ENCODE measurements around the gene CDK15. TPM values are rescaled to one million over a fixed set of nuclear protein-coding genes. Genes with fewer than 3 reads are reported as not detected.

Gene CDK15
- total RNA-seq, 1 donor from 2014 or later: 0.21 TPM

DNA sequence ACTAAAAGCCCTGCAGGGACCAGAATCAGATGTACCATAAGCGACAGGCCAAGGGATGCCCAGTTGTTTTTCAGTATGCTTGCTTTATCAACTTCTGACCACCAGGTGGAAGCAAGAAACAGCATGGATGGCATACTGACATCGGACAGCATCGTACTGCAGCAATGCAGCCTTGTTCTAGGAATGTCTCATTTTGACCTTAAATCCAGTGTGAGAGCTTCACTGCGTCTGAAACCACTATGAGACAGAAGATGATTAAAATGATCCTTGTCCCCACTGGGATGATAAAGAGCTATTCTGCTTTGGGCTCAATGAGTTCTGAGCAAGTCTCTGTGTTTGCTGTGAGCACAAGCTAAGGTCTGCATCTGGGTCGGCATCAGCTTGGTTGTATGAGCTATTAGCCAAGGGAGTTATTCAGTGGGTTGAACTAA lies 54.3 kb downstream of the CDK15 start:
- TF ChIP-seq, protein P1, sequence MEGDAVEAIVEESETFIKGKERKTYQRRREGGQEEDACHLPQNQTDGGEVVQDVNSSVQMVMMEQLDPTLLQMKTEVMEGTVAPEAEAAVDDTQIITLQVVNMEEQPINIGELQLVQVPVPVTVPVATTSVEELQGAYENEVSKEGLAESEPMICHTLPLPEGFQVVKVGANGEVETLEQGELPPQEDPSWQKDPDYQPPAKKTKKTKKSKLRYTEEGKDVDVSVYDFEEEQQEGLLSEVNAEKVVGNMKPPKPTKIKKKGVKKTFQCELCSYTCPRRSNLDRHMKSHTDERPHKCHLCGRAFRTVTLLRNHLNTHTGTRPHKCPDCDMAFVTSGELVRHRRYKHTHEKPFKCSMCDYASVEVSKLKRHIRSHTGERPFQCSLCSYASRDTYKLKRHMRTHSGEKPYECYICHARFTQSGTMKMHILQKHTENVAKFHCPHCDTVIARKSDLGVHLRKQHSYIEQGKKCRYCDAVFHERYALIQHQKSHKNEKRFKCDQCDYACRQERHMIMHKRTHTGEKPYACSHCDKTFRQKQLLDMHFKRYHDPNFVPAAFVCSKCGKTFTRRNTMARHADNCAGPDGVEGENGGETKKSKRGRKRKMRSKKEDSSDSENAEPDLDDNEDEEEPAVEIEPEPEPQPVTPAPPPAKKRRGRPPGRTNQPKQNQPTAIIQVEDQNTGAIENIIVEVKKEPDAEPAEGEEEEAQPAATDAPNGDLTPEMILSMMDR (IDR thresholded peaks at IDR 0.05; ENCODE audit: insufficient read depth, low read length, poor library complexity, severe bottlenecking): peak; percentile 76
- no peaks in the 10 kb centered on the region for H3K27me3 ChIP-seq (ENCODE audit: control insufficient read depth, insufficient read depth, low read length)
- H3K36me3 ChIP-seq (ENCODE audit: control insufficient read depth, insufficient read depth, low read length): no peaks in the 10 kb centered on the region
- H3K4me3 ChIP-seq (ENCODE audit: low read depth, low read length): no peak overlapping the region
- no peak for DNase-seq (ENCODE audit: low read depth)

DNA sequence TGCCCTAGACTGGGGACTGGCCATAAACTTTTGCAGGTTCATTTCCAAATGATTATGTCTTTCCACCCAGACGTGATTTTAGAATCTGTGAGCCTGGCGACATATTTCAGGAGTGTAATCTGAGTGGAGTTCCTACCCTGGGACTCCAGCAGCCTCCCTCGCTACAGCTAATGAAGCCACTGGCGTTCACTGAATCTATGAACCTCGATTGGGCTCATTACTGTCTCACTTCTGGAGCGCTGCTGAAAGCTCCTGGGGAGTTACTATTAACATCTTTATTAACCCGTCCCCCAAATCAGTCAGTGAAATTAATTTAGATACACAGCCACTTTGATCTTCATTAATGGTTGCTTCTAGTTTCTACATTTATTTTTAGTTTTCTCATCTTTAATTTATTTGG lies 56.5 kb downstream of the CDK15 start:
- TF ChIP-seq, protein P1 (IDR thresholded peaks at IDR 0.05; ENCODE audit: insufficient read depth, low read length, poor library complexity, severe bottlenecking): no peak
- no peak overlapping the region for H3K4me3 ChIP-seq (ENCODE audit: low read depth, low read length)
- no peaks in the 10 kb centered on the region for H3K36me3 ChIP-seq (ENCODE audit: control insufficient read depth, insufficient read depth, low read length)
- DNase-seq (ENCODE audit: low read depth): no peak
- H3K27me3 ChIP-seq (ENCODE audit: control insufficient read depth, insufficient read depth, low read length): no peaks in the 10 kb centered on the region

DNA sequence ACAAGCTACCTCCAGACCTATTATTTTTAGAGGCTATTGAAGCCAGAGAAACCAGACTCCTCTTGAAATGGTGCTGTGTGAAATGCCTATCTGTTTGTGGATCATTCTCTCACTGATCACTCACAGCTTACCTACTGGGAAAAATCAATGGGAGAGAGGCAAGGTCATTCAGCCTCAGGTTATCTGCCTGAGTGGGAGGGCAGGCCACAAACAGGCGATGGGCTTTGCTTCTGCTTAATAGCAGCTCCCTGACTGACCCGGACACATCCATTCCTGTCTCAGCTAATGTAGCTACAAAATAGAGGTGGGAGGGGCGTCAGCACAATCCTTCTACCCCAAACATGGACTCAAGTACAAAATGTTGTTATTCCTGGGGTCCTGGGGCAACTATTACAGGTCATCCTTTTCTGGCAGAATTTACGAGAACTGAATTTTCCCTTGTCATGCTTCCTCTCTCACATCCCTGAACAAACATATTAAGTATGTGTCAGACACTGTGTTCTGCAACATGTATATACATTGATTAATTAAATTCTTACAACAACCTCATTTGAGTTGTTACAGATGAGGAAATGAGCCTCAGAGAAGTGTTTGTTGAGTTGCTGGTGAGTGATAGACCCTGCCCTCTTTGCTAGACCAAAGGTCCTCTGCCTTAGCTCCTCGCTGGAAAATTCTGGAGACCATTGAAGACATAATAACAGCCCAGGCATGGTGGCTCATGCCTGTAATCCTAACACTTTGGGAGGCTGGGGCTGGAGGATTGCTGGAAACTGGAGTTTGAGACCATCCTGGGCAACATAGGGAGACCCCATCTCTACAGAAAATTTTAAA lies 60.5 kb downstream of the CDK15 start:
- TF ChIP-seq, protein P1 (IDR thresholded peaks at IDR 0.05; ENCODE audit: insufficient read depth, low read length, poor library complexity, severe bottlenecking): no peak
- DNase-seq (ENCODE audit: low read depth): no peak
- no peaks in the 10 kb centered on the region for H3K27me3 ChIP-seq (ENCODE audit: control insufficient read depth, insufficient read depth, low read length)
- no peak overlapping the region for H3K4me3 ChIP-seq (ENCODE audit: low read depth, low read length)
- H3K36me3 ChIP-seq (ENCODE audit: control insufficient read depth, insufficient read depth, low read length): no peaks in the 10 kb centered on the region

DNA sequence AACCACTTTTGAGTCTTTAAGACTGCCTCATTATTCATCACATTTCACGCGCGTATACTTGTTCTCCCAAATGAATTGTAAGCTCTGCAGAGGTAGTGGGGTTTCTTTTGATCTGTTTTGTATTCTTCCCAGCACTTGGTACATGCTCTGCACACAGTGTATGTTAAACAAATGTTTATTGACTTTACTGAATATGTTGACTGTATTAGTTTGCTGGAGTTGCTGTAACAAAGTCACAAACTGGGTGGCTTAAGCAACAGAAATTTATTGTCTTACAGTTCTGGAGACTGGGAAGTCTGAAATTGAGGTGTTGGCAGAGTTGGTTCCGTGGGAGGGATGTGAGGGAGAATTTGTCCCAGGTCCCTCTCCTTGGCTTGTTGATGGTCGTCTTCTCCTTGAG lies 65.1 kb downstream of the CDK15 start:
- no peak for DNase-seq (ENCODE audit: low read depth)
- no peak overlapping the region for H3K4me3 ChIP-seq (ENCODE audit: low read depth, low read length)
- TF ChIP-seq, protein P1 (IDR thresholded peaks at IDR 0.05; ENCODE audit: insufficient read depth, low read length, poor library complexity, severe bottlenecking): no peak
- no peaks in the 10 kb centered on the region for H3K27me3 ChIP-seq (ENCODE audit: control insufficient read depth, insufficient read depth, low read length)
- H3K36me3 ChIP-seq (ENCODE audit: control insufficient read depth, insufficient read depth, low read length): no peaks in the 10 kb centered on the region

DNA sequence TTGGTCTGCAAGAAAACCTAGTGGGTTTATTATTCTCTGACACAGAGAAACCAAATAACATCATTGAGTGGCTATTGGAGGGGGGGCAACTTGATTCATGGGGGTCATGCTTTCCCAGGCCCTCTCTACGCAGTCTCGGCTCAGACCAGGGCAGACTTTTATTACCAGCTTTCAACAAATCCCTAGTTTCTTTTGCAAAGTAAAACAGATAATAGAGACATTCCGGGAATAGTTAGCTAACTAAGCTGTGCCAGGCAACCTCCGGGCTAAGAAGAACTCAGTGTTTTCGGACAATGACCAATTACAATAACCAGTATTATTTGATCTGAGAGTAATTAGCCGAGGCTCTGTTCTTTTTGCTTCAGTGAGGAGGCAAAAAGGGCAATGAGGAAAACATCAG lies 66.3 kb downstream of the CDK15 start:
- no peaks in the 10 kb centered on the region for H3K27me3 ChIP-seq (ENCODE audit: control insufficient read depth, insufficient read depth, low read length)
- TF ChIP-seq, protein P1 (IDR thresholded peaks at IDR 0.05; ENCODE audit: insufficient read depth, low read length, poor library complexity, severe bottlenecking): no peak
- H3K4me3 ChIP-seq (ENCODE audit: low read depth, low read length): no peak overlapping the region
- H3K36me3 ChIP-seq (ENCODE audit: control insufficient read depth, insufficient read depth, low read length): no peaks in the 10 kb centered on the region
- DNase-seq (ENCODE audit: low read depth): no peak

DNA sequence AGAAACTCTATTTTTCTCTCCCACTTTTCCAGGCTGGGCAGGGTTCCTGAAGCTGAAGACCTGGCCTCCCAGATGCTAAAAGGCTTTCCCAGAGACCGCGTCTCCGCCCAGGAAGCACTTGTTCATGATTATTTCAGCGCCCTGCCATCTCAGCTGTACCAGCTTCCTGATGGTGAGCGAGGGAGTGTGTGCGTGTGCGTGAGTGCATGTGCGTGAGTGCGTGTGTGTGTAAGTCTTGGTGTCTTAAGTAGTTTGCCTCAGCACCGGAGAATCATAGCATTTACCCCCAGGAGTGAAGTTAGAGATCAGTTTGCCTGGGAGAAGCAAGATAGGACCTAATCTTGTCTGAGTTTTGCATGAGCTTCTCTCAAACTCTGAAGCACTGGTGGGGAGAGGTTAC lies 73.7 kb downstream of the CDK15 start:
- Histone ChIP-seq H3K36me3 (ENCODE audit: control insufficient read depth, insufficient read depth, low read length) (no peaks in the 10 kb centered on the region), H3K4me3 (ENCODE audit: low read depth, low read length) (no peak overlapping the region), H3K27me3 (ENCODE audit: control insufficient read depth, insufficient read depth, low read length) (no peaks in the 10 kb centered on the region)
- DNase-seq (ENCODE audit: low read depth): no peak
- TF ChIP-seq, protein P1 (IDR thresholded peaks at IDR 0.05; ENCODE audit: insufficient read depth, low read length, poor library complexity, severe bottlenecking): no peak

Measured in kidney epithelial cell (primary cell).